ENCODE data around the gene CHPF2. TPM values are rescaled to one million over a fixed set of nuclear protein-coding genes. Genes with fewer than 3 reads are reported as not detected.
A peak's percentile ranks its signal among the peaks of the same experiment; 100 is the strongest.

The CHPF2 gene
- total RNA-seq, 6 experiments from 2014 or later = 11.9 to 20.7 (median 17.7) TPM

- H3K27me3 ChIP-seq = peaks cover 0 to 8% of the 10 kb centered on the region in 2 donors
- H3K4me1 ChIP-seq = peaks cover 0 to 22% (median 0%) of the 10 kb centered on the region in 4 donors
- no peaks in the 10 kb centered on the region for H3K36me3 ChIP-seq
- ATAC-seq (peak; percentile 7 to 25 (median 18)), DNase-seq (peak in 1 of 3 donors; percentile 52)
- no peak overlapping the region for H3K4me3 ChIP-seq
- TF ChIP-seq POLR2A (IDR thresholded peaks at IDR 0.05) = no peak
- TF ChIP-seq CTCF (IDR thresholded peaks at IDR 0.05) = peak; percentile 29 to 61 (median 51)
- WGBS (ENCODE audit: insufficient coverage, low coverage, low lambda C conversion rate, missing lambda C conversion rate) = 15% methylated on average over 6 of the region's 60 CpGs
- intact Hi-C loops (cut with DNase I) = no loop called here
- H3K9me3 ChIP-seq = no peaks in the 10 kb centered on the region
- H3K27ac ChIP-seq = no peak overlapping the region
These were observed 13.2 kb downstream of the CHPF2 start for GRCh38 chr7:151245360-151246101.

- H3K4me1 ChIP-seq = peaks cover 0 to 22% (median 0%) of the 10 kb centered on the region in 4 donors
- ATAC-seq (no peak), DNase-seq (peak in 1 of 3 donors; percentile 45)
- no peak overlapping the region for H3K4me3 ChIP-seq
- no peak for TF ChIP-seq CTCF (IDR thresholded peaks at IDR 0.05)
- TF ChIP-seq POLR2A (IDR thresholded peaks at IDR 0.05) = no peak
- no peaks in the 10 kb centered on the region for H3K9me3 ChIP-seq
- H3K27me3 ChIP-seq = peaks cover 0 to 8% of the 10 kb centered on the region in 2 donors
- intact Hi-C loops (cut with DNase I) = no loop called here
- no peaks in the 10 kb centered on the region for H3K36me3 ChIP-seq
- H3K27ac ChIP-seq = no peak overlapping the region
- WGBS (ENCODE audit: insufficient coverage, low coverage, low lambda C conversion rate, missing lambda C conversion rate) = 50% methylated on average over 4 of the region's 13 CpGs
These were observed 14.0 kb downstream of the CHPF2 start for GRCh38 chr7:151246102-151246850.

- WGBS (ENCODE audit: insufficient coverage, low coverage, low lambda C conversion rate, missing lambda C conversion rate) = 17% methylated on average over 1 of the region's 4 CpGs
- H3K4me1 ChIP-seq = peaks cover 0 to 24% (median 0%) of the 10 kb centered on the region in 4 donors
- intact Hi-C loops (cut with DNase I) = no loop called here
- peak overlapping the region in 1 of 3 donors; percentile 70 for H3K27ac ChIP-seq
- peaks cover 0 to 8% of the 10 kb centered on the region in 2 donors for H3K27me3 ChIP-seq
- no peaks in the 10 kb centered on the region for H3K9me3 ChIP-seq
- ATAC-seq (no peak), DNase-seq (no peak)
- TF ChIP-seq POLR2A (IDR thresholded peaks at IDR 0.05) = no peak
- TF ChIP-seq CTCF (IDR thresholded peaks at IDR 0.05) = no peak
- no peak overlapping the region for H3K4me3 ChIP-seq
- no peaks in the 10 kb centered on the region for H3K36me3 ChIP-seq
These were observed 14.7 kb downstream of the CHPF2 start for GRCh38 chr7:151246851-151247580.

- TF ChIP-seq POLR2A (IDR thresholded peaks at IDR 0.05) (no peak), CTCF (IDR thresholded peaks at IDR 0.05) (no peak)
- Histone ChIP-seq H3K36me3 (no peaks in the 10 kb centered on the region), H3K27me3 (peaks cover 0 to 8% of the 10 kb centered on the region in 2 donors), H3K4me1 (peaks cover 0 to 26% (median 0%) of the 10 kb centered on the region in 4 donors), H3K27ac (peak overlapping the region; percentile 31 to 70 (median 52)), H3K9me3 (no peaks in the 10 kb centered on the region), H3K4me3 (peak overlapping the region; percentile 28 to 50 (median 38))
- ATAC-seq = no peak
- WGBS (ENCODE audit: insufficient coverage, low coverage, low lambda C conversion rate, missing lambda C conversion rate) = 73% methylated on average over 7 of the region's 29 CpGs
- peak in 1 of 3 donors; percentile 55 for DNase-seq
- intact Hi-C loops (cut with DNase I) = no loop called here
These were observed 15.5 kb downstream of the CHPF2 start for GRCh38 chr7:151247611-151248345.
